ELR (cell line): Measurements from ENCODE around the gene ZNF234.
"Not testable (repeated sequence)": the region's sequence is repeated elsewhere in the genome, so short reads cannot be mapped to it uniquely, and the experiment has no call there.

Source experiments
- DNase-seq: peaks from one replicate; pipeline ENCODE4 v3.0.0-alpha.2; 2015; ENCODE audit warnings: low read depth

The ZNF234 gene

GRCh38 chr19:44182145-44182544 lies 40.8 kb downstream of the ZNF234 start:
- DNase-seq, result no peak

- DNase-seq, result no peak
Observed at GRCh38 chr19:44190020-44190419, 48.7 kb downstream of the ZNF234 start.

GRCh38 chr19:44192127-44192526 lies 50.8 kb downstream of the ZNF234 start:
- no peak for DNase-seq

- no peak for DNase-seq
Observed at GRCh38 chr19:44196772-44197171, 55.4 kb downstream of the ZNF234 start.

- DNase-seq, result peak; percentile 5
Observed at GRCh38 chr19:44202470-44202869, 61.1 kb downstream of the ZNF234 start.

GRCh38 chr19:44202974-44203373 lies 61.6 kb downstream of the ZNF234 start:
- DNase-seq, result no peak

- DNase-seq, result not testable (repeated sequence)
Observed at GRCh38 chr19:44203877-44204276, 62.5 kb downstream of the ZNF234 start.

- no peak for DNase-seq
Observed at GRCh38 chr19:44204772-44205171, 63.4 kb downstream of the ZNF234 start.

GRCh38 chr19:44207126-44207803 lies 65.9 kb downstream of the ZNF234 start:
- peak; percentile 97 for DNase-seq
